Epithelial cell of esophagus (primary cell): ENCODE data around the gene THSD4.

ENCODE experiments used
- DNase-seq: peaks from one replicate; pipeline ENCODE4 v3.0.0; 2010; ENCODE audit warnings: low read depth
- H3K4me3 ChIP-seq: 2 replicates; pipeline ENCODE4 v1.5.1; 2011; ENCODE audit warnings: mild to moderate bottlenecking, low read length, control low read depth
- TF ChIP-seq, protein P1 (sequence below): IDR thresholded peaks from 2 replicates; pipeline ENCODE4 v1.5.1; 2011; ENCODE audit warnings: low read depth, mild to moderate bottlenecking, low read length, control low read depth, inconsistent platforms; ENCODE audit not compliant: insufficient read depth; ENCODE audit errors: missing control alignments

The THSD4 gene

DNA sequence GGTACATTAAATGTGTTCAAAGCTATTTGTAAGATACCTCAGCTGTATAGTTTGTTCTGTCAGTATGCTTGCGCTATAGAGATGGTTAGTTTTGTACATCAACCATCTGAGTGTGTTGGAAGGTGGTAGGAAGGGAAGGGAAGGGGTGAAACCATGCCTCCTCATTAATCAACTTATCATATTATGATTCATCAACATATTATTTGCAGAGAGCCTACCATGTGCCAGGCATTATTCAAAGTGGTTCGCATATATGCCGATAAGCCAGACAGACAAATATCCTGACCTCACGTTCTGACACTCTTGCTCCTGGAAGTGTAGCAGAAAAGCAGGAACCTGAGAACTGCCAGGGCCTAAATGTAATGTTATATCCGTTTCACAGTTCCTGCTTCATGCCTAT is 447.0 kb downstream of the THSD4 start:
- TF ChIP-seq, protein P1, sequence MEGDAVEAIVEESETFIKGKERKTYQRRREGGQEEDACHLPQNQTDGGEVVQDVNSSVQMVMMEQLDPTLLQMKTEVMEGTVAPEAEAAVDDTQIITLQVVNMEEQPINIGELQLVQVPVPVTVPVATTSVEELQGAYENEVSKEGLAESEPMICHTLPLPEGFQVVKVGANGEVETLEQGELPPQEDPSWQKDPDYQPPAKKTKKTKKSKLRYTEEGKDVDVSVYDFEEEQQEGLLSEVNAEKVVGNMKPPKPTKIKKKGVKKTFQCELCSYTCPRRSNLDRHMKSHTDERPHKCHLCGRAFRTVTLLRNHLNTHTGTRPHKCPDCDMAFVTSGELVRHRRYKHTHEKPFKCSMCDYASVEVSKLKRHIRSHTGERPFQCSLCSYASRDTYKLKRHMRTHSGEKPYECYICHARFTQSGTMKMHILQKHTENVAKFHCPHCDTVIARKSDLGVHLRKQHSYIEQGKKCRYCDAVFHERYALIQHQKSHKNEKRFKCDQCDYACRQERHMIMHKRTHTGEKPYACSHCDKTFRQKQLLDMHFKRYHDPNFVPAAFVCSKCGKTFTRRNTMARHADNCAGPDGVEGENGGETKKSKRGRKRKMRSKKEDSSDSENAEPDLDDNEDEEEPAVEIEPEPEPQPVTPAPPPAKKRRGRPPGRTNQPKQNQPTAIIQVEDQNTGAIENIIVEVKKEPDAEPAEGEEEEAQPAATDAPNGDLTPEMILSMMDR, result no peak
- DNase-seq, result peak; percentile 40
- H3K4me3 ChIP-seq, result no peak overlapping the region

DNA sequence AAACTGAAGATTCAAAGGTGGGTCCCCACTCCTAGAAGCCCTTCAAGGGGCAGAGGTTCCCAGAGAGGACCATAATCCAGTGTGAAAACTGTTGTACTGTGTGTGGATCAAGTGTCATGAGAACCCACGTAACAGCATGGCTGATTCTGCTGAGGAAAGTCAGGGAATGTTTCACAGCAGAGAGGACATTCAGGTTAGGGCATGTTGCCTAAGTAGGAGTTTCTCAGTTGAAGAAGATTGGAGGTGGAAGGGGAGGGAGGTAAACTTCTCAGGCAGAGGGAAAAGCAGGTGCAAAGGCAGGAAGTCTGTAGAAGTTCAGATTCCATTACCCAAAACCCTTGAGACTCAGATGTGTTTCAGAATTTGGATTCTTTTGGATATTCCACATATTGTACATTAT is 448.9 kb downstream of the THSD4 start:
- TF ChIP-seq, protein P1, result no peak
- H3K4me3 ChIP-seq, result no peak overlapping the region
- DNase-seq, result peak; percentile 36

DNA sequence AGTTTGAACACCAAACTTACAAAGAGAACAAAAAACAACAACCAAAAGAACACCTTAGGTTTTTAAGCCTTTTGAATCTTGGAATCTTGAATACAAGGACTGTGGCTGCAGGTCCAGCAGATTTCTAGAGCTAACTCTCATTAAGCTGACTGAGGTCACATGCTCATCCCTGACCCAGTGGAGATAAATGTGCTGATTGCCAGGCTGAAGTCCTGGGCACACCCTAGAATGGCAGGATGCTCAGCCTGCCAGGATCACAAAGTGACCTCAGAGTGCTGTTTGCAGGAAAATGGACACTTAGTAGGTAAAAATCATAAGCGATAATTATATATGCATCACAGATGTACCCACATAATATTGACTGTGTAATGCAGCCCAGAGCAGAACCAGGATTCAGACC is 449.7 kb downstream of the THSD4 start:
- TF ChIP-seq, protein P1, result no peak
- H3K4me3 ChIP-seq, result no peak overlapping the region
- no peak for DNase-seq

DNA sequence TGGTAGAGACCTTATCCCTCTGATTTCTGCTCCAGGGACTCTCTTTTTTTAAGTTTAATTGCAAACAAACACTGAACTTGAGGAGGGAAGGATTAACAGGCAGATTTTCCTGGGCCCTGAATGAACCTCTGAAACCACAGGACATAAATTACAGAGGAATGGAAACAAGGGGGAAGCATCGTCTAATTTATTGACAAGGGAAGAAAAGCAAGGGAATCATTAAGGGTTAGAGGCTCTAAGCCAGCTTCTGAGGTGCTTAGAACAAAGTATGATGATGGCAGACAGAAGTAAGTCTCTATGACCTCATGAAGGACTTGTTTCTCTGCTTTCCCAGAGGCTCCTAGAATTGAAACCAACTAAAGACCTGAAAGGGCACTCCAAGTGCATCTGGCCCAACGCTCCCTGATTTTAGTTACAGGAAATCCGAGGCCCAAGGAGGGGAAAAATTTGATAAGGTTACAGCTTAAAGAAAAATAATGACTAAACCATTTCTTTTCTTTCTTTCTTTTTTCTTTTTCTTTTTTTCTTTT is 450.4 kb downstream of the THSD4 start:
- no peak for DNase-seq
- no peak overlapping the region for H3K4me3 ChIP-seq
- TF ChIP-seq, protein P1, result no peak

DNA sequence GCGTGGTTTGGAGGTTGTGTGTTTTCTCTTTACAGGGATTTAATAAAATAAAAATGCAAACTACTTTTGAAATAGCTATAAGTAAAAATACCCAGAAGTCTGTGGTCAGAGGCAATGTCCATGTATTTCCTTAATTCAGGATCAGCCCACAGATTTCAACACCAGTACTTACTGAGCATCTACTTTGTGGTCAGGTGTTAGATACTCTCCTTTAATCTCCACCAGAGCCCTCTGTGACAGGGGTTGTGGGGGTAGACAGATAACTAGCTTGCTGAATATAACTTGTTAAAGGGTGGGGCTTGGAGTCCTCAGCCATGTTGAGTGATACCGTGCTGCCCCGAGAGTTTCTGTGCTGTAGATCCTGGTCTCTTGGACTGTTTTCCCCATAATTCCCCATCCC is 451.0 kb downstream of the THSD4 start:
- TF ChIP-seq, protein P1, result no peak
- no peak overlapping the region for H3K4me3 ChIP-seq
- DNase-seq, result no peak

DNA sequence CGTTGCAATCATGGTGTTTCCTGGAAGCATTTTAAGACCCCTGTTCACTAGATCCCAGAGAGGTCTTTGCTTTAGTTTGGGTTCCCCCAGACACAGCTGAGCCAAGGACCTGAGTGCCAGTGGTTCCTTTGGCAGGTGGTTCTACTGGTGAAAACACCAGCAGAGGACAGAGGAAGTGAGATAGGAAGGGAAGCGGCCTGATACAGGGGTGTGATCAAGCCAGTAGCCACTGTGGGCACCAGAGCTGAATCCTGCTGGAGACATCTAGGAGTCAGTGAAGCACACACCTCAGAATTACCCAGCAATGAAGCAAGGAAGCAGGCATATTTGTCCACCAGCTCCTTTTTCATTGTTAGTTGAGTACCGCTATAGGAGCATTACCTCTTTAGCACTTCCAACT is 451.9 kb downstream of the THSD4 start:
- no peak for DNase-seq
- no peak overlapping the region for H3K4me3 ChIP-seq
- TF ChIP-seq, protein P1, result no peak

DNA sequence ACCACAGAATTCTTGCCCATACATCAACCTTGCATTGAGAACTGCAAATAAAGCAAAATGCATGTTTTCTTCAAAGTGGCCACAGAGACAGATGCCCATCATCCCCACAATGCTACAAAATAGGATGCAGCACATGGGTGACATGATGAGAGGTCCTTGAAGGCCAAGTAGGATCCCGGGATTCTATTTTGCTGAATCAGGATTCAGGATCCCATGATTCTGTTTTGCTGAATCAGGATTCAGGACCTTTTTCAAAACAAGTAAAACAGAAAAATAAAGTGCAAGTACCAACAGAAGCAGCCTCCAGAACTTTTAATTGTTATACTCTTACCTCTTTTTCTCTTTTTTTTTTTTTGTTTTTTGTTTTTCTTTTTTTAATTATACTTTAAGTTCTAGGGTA is 453.0 kb downstream of the THSD4 start:
- TF ChIP-seq, protein P1, result no peak
- DNase-seq, result no peak
- no peak overlapping the region for H3K4me3 ChIP-seq
